OCI-M2 (cell line): ENCODE data around the gene SAMD5.

Experiments
- DNase-seq: peaks from one replicate; lab custom pipeline; 2025; ENCODE audit not compliant: unreplicated experiment; lab: John Stamatoyannopoulos, UW

Gene SAMD5

GRCh38 chr6:147617366-147617765 lies 108.9 kb downstream of the SAMD5 start:
- no peak for DNase-seq

DNA sequence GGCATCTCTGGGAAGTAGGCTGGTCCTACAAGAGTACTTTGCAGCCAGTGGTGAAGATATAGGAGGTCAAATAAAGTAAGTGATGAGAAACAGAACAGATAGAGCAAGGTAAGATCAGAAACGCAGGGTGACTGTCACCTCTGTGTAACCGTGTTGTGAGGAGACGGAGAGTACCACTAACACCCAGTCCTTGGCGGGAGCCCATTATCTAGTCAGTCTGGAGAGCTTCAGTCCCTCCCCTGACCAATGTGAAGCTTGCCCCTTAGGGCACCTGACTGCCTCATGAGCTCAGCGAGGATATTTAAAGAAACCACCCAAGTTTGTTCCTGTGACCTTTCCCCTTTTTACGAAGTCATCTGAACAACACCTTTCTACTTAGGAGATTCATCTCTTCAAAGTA lies 110.0 kb downstream of the SAMD5 start:
- DNase-seq, result no peak

DNA sequence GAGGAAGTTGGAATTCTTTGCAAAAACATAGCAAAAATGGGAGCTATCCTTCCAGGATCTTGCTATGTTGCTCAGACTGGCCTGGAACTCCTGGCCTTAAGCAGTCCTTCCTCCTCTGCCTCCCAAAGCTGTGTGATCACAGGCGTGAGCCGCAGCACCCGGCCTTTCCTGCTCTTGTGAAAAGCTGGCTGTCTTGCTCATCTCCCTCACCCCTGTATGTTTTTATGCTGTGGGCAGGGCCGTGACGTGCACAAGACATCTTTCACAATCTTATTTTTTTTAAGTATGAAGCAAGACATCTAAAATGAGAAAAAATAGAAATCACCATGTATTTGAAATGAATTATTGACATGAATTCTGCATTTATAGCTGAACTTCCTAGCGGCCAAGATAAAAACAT lies 110.4 kb downstream of the SAMD5 start:
- DNase-seq, result no peak
